Mammary epithelial cell (primary cell): Measurements from ENCODE around the gene MRTO4.

Experiments used
- CTCF ChIP-seq, 2 donors: IDR thresholded peaks in 1 of 2; conservative IDR thresholded peaks in 1 of 2; 2 replicates each; pipeline ENCODE4 v1.5.1; 2011 to 2012; ENCODE audit warnings: inconsistent platforms in 2 of 2, low read length in 2 of 2, mild to moderate bottlenecking in 2 of 2, control low read depth in 1 of 2, low read depth in 1 of 2; ENCODE audit not compliant: insufficient read depth in 1 of 2; ENCODE audit errors: extremely low read depth in 1 of 2
- EZH2 ChIP-seq: IDR thresholded peaks from 2 replicates; pipeline ENCODE4 v1.6.1; 2012; ENCODE audit warnings: low read length, inconsistent platforms, borderline replicate concordance

- TF ChIP-seq CTCF (conservative IDR thresholded peaks at IDR 0.05 in 1 of 2, IDR thresholded peaks at IDR 0.05 in 1 of 2; ENCODE audit: extremely low read depth in 1 of 2, insufficient read depth in 1 of 2, low read depth in 1 of 2, low read length in 2 of 2) (no peak), EZH2 (no peak)
Observed at GRCh38 chr1:19251305-19252196, at the start of gene MRTO4, which contains the start of gene EMC1.
